Upper lobe of left lung (tissue), 6 donors: ENCODE results near the gene GDNF. TPM values are rescaled to one million over a fixed set of nuclear protein-coding genes. Genes with fewer than 3 reads are reported as not detected.

ENCODE experiments used
- ATAC-seq, 2 donors: fragments of 200-7000 bp; cut with Tn5 transposase; one replicate each; pipeline ENCODE4 v1.9.1; 2022; ENCODE audit warnings: mild to moderate bottlenecking in 2 of 2, moderate library complexity in 2 of 2; ENCODE audit not compliant: low FRiP score in 2 of 2
- DNase-seq, 2 donors: peaks; one replicate each; pipeline ENCODE4 v3.0.0-alpha.2; 2019 to 2020
- H3K27ac ChIP-seq, 4 donors: fragments of 200-600 bp; sonication (generic); one replicate each; pipeline ENCODE4 v1.5.1; 2016 to 2019
- H3K27me3 ChIP-seq, 4 donors: fragments of 200-600 bp; sonication (generic); one replicate each; pipeline ENCODE4 v1.5.1; 2017 to 2019
- H3K36me3 ChIP-seq, 4 donors: fragments of 200-600 bp; sonication (generic); one replicate each; pipeline ENCODE4 v1.5.1; 2016 to 2019
- H3K4me1 ChIP-seq, 4 donors: fragments of 200-600 bp; sonication (generic); one replicate each; pipeline ENCODE4 v1.5.1; 2018 to 2019
- H3K4me3 ChIP-seq, 4 donors: fragments of 200-600 bp; sonication (generic); one replicate each; pipeline ENCODE4 v1.5.1; 2017 to 2019; ENCODE audit warnings: mild to moderate bottlenecking in 2 of 4, moderate library complexity in 1 of 4
- H3K9me3 ChIP-seq, 4 donors: fragments of 200-600 bp; sonication (generic); one replicate each; pipeline ENCODE4 v1.5.1; 2018 to 2019
- CTCF ChIP-seq, 6 experiments: fragments of 450-650 bp in 4 of 6; fragments of 200-600 bp in 2 of 6; sonication (generic) in 2 of 6; IDR thresholded peaks; one replicate each; pipeline ENCODE4 v1.5.1; 2016 to 2019; ENCODE audit warnings: antibody characterized with exemption in 6 of 6
- EP300 ChIP-seq, 4 donors: sonication (generic); formaldehyde crosslinking; IDR thresholded peaks; one replicate each; pipeline ENCODE4 v1.5.1; 2017; ENCODE audit warnings: antibody characterized with exemption in 4 of 4, control low read depth in 2 of 4
- POLR2A ChIP-seq, 4 donors: fragments of 450-650 bp; IDR thresholded peaks; one replicate each; pipeline ENCODE4 v1.5.1; 2016 to 2017; ENCODE audit warnings: antibody characterized with exemption in 4 of 4, mild to moderate bottlenecking in 2 of 4
- POLR2AphosphoS5 ChIP-seq, 2 donors: sonication (generic); formaldehyde crosslinking; IDR thresholded peaks; one replicate each; pipeline ENCODE4 v1.5.1; 2017; ENCODE audit warnings: antibody characterized with exemption in 2 of 2
- WGBS, 2 donors: methylation state at CpG; one replicate each; pipeline ENCODE4 v1.1.5; 2017 to 2018; 5-methylcytosine and 5-hydroxymethylcytosine counted together
- total RNA-seq, 6 donors: library from RNA; depleted of rRNA in 4 of 6; stranded (reverse); fragments of >200 nt in 4 of 6; gene quantifications; one replicate each; pipeline versions ENCODE4 v1.1.0 to v1.2.1, GENCODE V29; 2016 to 2021
- donor health status: DM: no; HTN: no; CAD: no; lungs with moderate emphysema.
- donor health status: DM: no; HTN: yes; CAD: no; lungs with severe emphysema.

GDNF gene
- total RNA-seq, 6 donors from 2014 or later, result 0.15 to 0.20 TPM; not detected in 4

- H3K9me3 ChIP-seq, result peaks cover 6 to 11% (median 10%) of the 10 kb centered on the region in 4 donors
- H3K27me3 ChIP-seq, result no peaks in the 10 kb centered on the region
- peak in 1 of 2 donors; percentile 6 for DNase-seq
- no peak for ATAC-seq
- no peak for TF ChIP-seq POLR2A (IDR thresholded peaks at IDR 0.05)
- TF ChIP-seq POLR2AphosphoS5 (IDR thresholded peaks at IDR 0.05), result no peak
- TF ChIP-seq EP300 (IDR thresholded peaks at IDR 0.05), result no peak
- no peak for TF ChIP-seq CTCF (IDR thresholded peaks at IDR 0.05)
- no peaks in the 10 kb centered on the region for H3K4me1 ChIP-seq
- no peak overlapping the region for H3K4me3 ChIP-seq
- no peaks in the 10 kb centered on the region for H3K36me3 ChIP-seq
- no peak overlapping the region for H3K27ac ChIP-seq
- 87 to 91% methylated on average over 15 of the region's 15 CpGs for WGBS, 2 donors
Observed at GRCh38 chr5:37777432-37778130, 62.3 kb downstream of the GDNF start.

- Histone ChIP-seq H3K4me1 (no peaks in the 10 kb centered on the region), H3K9me3 (peaks cover 6 to 11% (median 10%) of the 10 kb centered on the region in 4 donors), H3K4me3 (no peak overlapping the region), H3K36me3 (no peaks in the 10 kb centered on the region), H3K27me3 (no peaks in the 10 kb centered on the region), H3K27ac (no peak overlapping the region)
- 78 to 81% methylated on average over 7 of the region's 7 CpGs for WGBS, 2 donors
- DNase-seq (peak in 1 of 2 donors; percentile 28), ATAC-seq (no peak)
- TF ChIP-seq POLR2AphosphoS5 (IDR thresholded peaks at IDR 0.05), result no peak
- TF ChIP-seq EP300 (IDR thresholded peaks at IDR 0.05), result no peak
- no peak for TF ChIP-seq CTCF (IDR thresholded peaks at IDR 0.05)
- TF ChIP-seq POLR2A (IDR thresholded peaks at IDR 0.05), result no peak
Observed at GRCh38 chr5:37776826-37777225, 63.0 kb downstream of the GDNF start.

GRCh38 chr5:37774912-37775483, 64.8 kb downstream of the GDNF start:
- Histone ChIP-seq H3K9me3 (peaks cover 6 to 11% (median 10%) of the 10 kb centered on the region in 4 donors), H3K27me3 (no peaks in the 10 kb centered on the region), H3K27ac (no peak overlapping the region), H3K4me3 (no peak overlapping the region), H3K4me1 (no peaks in the 10 kb centered on the region), H3K36me3 (no peaks in the 10 kb centered on the region)
- DNase-seq (no peak), ATAC-seq (no peak)
- 92 to 98% methylated on average over 9 of the region's 9 CpGs for WGBS, 2 donors
- TF ChIP-seq POLR2AphosphoS5 (IDR thresholded peaks at IDR 0.05), result no peak
- TF ChIP-seq EP300 (IDR thresholded peaks at IDR 0.05), result no peak
- no peak for TF ChIP-seq POLR2A (IDR thresholded peaks at IDR 0.05)
- peak in 4 of 6 experiments; percentile 15 to 40 (median 18) for TF ChIP-seq CTCF (IDR thresholded peaks at IDR 0.05)

- Histone ChIP-seq H3K4me3 (no peak overlapping the region), H3K4me1 (no peaks in the 10 kb centered on the region), H3K27ac (no peak overlapping the region), H3K27me3 (no peaks in the 10 kb centered on the region), H3K9me3 (peaks cover 6 to 11% (median 10%) of the 10 kb centered on the region in 4 donors), H3K36me3 (no peaks in the 10 kb centered on the region)
- ATAC-seq (no peak), DNase-seq (no peak)
- no peak for TF ChIP-seq CTCF (IDR thresholded peaks at IDR 0.05)
- no peak for TF ChIP-seq EP300 (IDR thresholded peaks at IDR 0.05)
- no peak for TF ChIP-seq POLR2AphosphoS5 (IDR thresholded peaks at IDR 0.05)
- TF ChIP-seq POLR2A (IDR thresholded peaks at IDR 0.05), result no peak
- WGBS, 2 donors, result 95 to 97% methylated on average over 1 of the region's 1 CpG
Observed at GRCh38 chr5:37773809-37774208, 66.0 kb downstream of the GDNF start.
